GM06990 (cell line): ENCODE results near the gene KRT5.

Source experiments
- DNase-seq: peaks from one replicate; pipeline ENCODE4 v3.0.0-alpha.2; 2011; ENCODE audit not compliant: insufficient read length; ENCODE audit errors: extremely low read depth
- H3K27me3 ChIP-seq: replicated peaks from 2 replicates; pipeline ENCODE4 v1.6.0; 2011; ENCODE audit warnings: low read length; ENCODE audit not compliant: control insufficient read depth, insufficient read depth
- H3K36me3 ChIP-seq: 2 replicates; pipeline ENCODE4 v1.5.1; 2011; ENCODE audit warnings: low read length; ENCODE audit not compliant: control insufficient read depth, insufficient read depth
- H3K4me3 ChIP-seq: replicated peaks from 2 replicates; pipeline ENCODE4 v1.5.1; 2011; ENCODE audit warnings: low read depth, mild to moderate bottlenecking, control low read depth, low read length
- CTCF ChIP-seq: IDR thresholded peaks from 2 replicates; pipeline ENCODE4 v1.5.1; 2011; ENCODE audit warnings: low read length, control low read depth, mild to moderate bottlenecking, inconsistent platforms; ENCODE audit not compliant: insufficient read depth, poor library complexity, severe bottlenecking

The KRT5 gene

GRCh38 chr12:52559979-52560378 is 39.8 kb upstream of the KRT5 start:
- TF ChIP-seq CTCF: no peak
- DNase-seq: no peak
- Histone ChIP-seq H3K36me3 (no peaks in the 10 kb centered on the region), H3K27me3 (peaks cover 3% of the 10 kb centered on the region), H3K4me3 (no peak overlapping the region)

- H3K4me3 ChIP-seq: no peak overlapping the region
- H3K36me3 ChIP-seq: no peaks in the 10 kb centered on the region
- no peak for TF ChIP-seq CTCF
- peaks cover 1% of the 10 kb centered on the region for H3K27me3 ChIP-seq
- DNase-seq: no peak
Observed at GRCh38 chr12:52558781-52559445, 38.7 kb upstream of the KRT5 start.

GRCh38 chr12:52557476-52557875 is 37.3 kb upstream of the KRT5 start:
- no peak overlapping the region for H3K4me3 ChIP-seq
- no peak for DNase-seq
- H3K36me3 ChIP-seq: no peaks in the 10 kb centered on the region
- H3K27me3 ChIP-seq: peaks cover 1% of the 10 kb centered on the region
- TF ChIP-seq CTCF: no peak

GRCh38 chr12:52555577-52555976 is 35.4 kb upstream of the KRT5 start:
- Histone ChIP-seq H3K36me3 (no peaks in the 10 kb centered on the region), H3K4me3 (no peak overlapping the region), H3K27me3 (peaks cover 1% of the 10 kb centered on the region)
- DNase-seq: no peak
- TF ChIP-seq CTCF: no peak

GRCh38 chr12:52552681-52553195 is 32.5 kb upstream of the KRT5 start, which contains the start of gene KRT71:
Gene KRT71, minus strand, starts transcription at chr12:52553145. Its CDS starts 68 bp downstream, at chr12:52553077.
- H3K27me3 ChIP-seq: peaks cover 6% of the 10 kb centered on the region
- TF ChIP-seq CTCF: no peak
- H3K36me3 ChIP-seq: no peaks in the 10 kb centered on the region
- no peak for DNase-seq
- no peak within 1 kb of the TSS for H3K4me3 ChIP-seq
